Adrenal gland (tissue), 12 donors: Measurements from ENCODE around the gene DGLUCY. TPM values are rescaled to one million over a fixed set of nuclear protein-coding genes. Genes with fewer than 3 reads are reported as not detected.
"Not testable (repeated sequence)": the region's sequence is repeated elsewhere in the genome, so short reads cannot be mapped to it uniquely, and the experiment has no call there.

Experiments used
- DNase-seq, 7 donors: peaks; one replicate each; pipeline ENCODE4 v3.0.0-alpha.2; 2019 to 2020
- H3K27ac ChIP-seq, 5 donors: fragments of 200-600 bp; sonication (generic) in 4 of 5; 1 replicate in 3 of 5; 2 replicates in 2 of 5; pipeline versions ENCODE4 v1.5.1 to v1.8.0; 2016 to 2020; ENCODE audit warnings: mild to moderate bottlenecking in 1 of 5
- H3K27me3 ChIP-seq: fragments of 200-600 bp; 2 replicates; pipeline ENCODE4 v1.8.0; 2021
- H3K36me3 ChIP-seq, 2 donors: fragments of 200-600 bp; replicated peaks in 1 of 2; 1 replicate in 1 of 2; 2 replicates in 1 of 2; pipeline versions ENCODE4 v1.5.1 to v1.8.0; 2018 to 2022
- H3K4me1 ChIP-seq, 2 donors: fragments of 200-600 bp; replicated peaks in 1 of 2; 1 replicate in 1 of 2; 2 replicates in 1 of 2; pipeline versions ENCODE4 v1.5.1 to v1.8.0; 2018 to 2021
- H3K4me3 ChIP-seq, 4 donors: fragments of 200-600 bp; sonication (generic) in 3 of 4; one replicate each; pipeline ENCODE4 v1.5.1; 2016 to 2018
- H3K9me3 ChIP-seq, 3 donors: fragments of 200-600 bp; sonication (generic) in 1 of 3; replicated peaks in 1 of 3; 1 replicate in 2 of 3; 2 replicates in 1 of 3; pipeline versions ENCODE4 v1.5.1 to v1.8.0; 2016 to 2021
- CTCF ChIP-seq, 6 experiments: fragments of 450-650 bp in 4 of 6; fragments of 200-600 bp in 2 of 6; sonication (generic) in 1 of 6; IDR thresholded peaks; 1 replicate in 5 of 6; 2 replicates in 1 of 6; pipeline versions ENCODE4 v1.5.1 to v1.8.0; 2016 to 2021; ENCODE audit warnings: antibody characterized with exemption in 6 of 6, mild to moderate bottlenecking in 2 of 6, moderate library complexity in 1 of 6
- POLR2A ChIP-seq, 2 donors: fragments of 450-650 bp; IDR thresholded peaks; one replicate each; pipeline ENCODE4 v1.6.1; 2017; ENCODE audit warnings: antibody characterized with exemption in 2 of 2, mild to moderate bottlenecking in 2 of 2, moderate library complexity in 1 of 2
- WGBS, 4 donors: extraction: QIAGEN DNeasy Blood & Tissue Kit in 2 of 4; methylation state at CpG; one replicate each; pipeline versions ENCODE4 v1.1.5 to v1.1.7; 2013 to 2017; 5-methylcytosine and 5-hydroxymethylcytosine counted together
- intact Hi-C, 2 donors: fragments of 100-400 bp; cut with DNase I; formaldehyde crosslinking; loops; one replicate each; pipeline versions ENCODE4 v1.14.1 to v1.15.0; 2022 to 2023
- polyA plus RNA-seq, 3 donors: library from polyadenylated mRNA; stranded (reverse); fragments of 200-250 nt in 2 of 3; fragments of 350-450 nt in 1 of 3; fragmentation: Illumina TruSeq in 1 of 3; extraction: RNeasy Lipid Tissue Mini Kit (QIAGEN cat#74804) in 1 of 3; gene quantifications; one replicate each; pipeline ENCODE4 v1.2.3, GENCODE V29; 2013 to 2014
- total RNA-seq, 9 donors: library from RNA; depleted of rRNA in 4 of 9; stranded (reverse); fragments of >200 nt in 4 of 9; fragments of 120-200 nt in 1 of 9; fragmentation: NEBNext Ultra II Directional in 1 of 9; extraction: Animal tissue kit (Norgen Biotek cat#: 25700) in 1 of 9; gene quantifications; one replicate each; pipeline versions ENCODE4 v1.1.0 to v1.2.4, GENCODE V29; 2013 to 2023
- donor health status: healthy with polysubstance abuse.
- donor health status: Bipolar disorder and iron deficiency.
- donor health status: DM: yes; HTN: yes; CAD: no.
- donor health status: DM: no; HTN: no; CAD: no.
- donor health status: DM: no; HTN: no; CAD: no.
- donor health status: DM: yes; HTN: yes; CAD: no.

Gene DGLUCY
- total and polyA plus RNA-seq, 12 donors = 48.9 to 93.4 (median 70.9) TPM

DNA sequence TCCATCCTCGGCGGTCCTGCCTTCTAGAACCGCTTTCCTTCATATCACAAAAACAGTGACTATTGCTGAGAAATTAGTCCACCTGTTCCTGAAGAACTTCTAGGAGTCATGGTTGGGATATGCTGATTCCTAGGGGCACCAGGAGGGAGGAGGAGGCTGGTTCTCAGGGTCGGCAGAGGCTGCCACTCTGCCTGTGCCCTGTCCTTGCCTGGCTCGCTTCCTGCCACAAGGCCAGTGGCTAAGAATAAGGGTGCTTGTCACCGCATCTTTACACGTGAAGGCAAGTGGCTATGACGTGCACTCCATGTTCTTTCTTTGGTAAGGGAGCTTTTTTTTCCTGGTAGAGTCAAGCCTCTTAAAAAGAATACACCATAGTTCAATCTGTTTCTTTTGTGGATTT lies 18.7 kb upstream of the DGLUCY start:
- H3K27ac ChIP-seq = no peak overlapping the region
- no peak overlapping the region for H3K4me3 ChIP-seq
- no peak for TF ChIP-seq POLR2A (IDR thresholded peaks at IDR 0.05)
- no peak for TF ChIP-seq CTCF (IDR thresholded peaks at IDR 0.05)
- 66 to 82% (median 69%) methylated on average over 6 to 8 of the region's 8 CpGs for WGBS, 4 donors
- H3K4me1 ChIP-seq = no peaks in the 10 kb centered on the region
- no peaks in the 10 kb centered on the region for H3K27me3 ChIP-seq
- H3K9me3 ChIP-seq = no peaks in the 10 kb centered on the region
- DNase-seq = no peak
- no peaks in the 10 kb centered on the region for H3K36me3 ChIP-seq
- intact Hi-C loops = no loop called here

DNA sequence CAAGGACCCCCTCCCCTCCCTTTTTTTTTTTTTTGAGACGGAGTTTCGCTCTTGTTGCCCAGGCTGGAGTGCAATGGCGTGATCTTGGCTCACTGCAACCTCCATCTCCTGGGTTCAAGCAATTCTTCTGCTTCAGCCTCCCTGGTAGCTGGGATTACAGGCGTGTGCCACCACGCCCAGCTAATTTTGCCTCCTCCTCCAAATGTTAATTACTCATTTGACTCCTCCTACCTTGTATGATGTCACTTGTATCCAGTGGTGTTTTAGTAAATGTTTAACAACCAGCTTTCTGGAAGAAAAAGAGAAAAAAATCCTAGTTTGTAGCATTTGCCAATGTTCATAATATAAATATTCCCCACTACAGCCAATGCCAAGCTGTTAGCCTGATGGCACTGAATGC lies 16.2 kb upstream of the DGLUCY start:
- WGBS, 4 donors = 91 to 95% (median 92%) methylated on average over 5 of the region's 5 CpGs
- intact Hi-C loops = not testable (repeated sequence)

DNA sequence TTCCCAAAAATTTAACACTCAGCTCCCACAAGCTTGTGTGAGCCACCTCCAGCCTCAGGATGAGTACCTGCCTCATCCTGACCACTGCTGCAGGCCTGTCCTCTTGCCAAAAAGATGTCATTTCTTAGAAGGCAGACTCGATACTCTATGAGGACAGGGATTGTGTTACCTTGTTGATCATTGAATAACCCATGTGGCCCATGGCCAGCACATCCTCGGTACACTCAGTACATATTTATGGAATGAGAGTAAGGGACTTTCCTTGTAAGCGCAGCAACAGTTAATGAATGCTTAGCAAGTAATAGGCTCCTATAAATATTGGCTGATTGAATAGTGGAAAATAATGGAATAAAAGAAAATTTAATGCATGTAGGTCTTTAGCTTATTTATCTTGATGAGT lies 15.3 kb upstream of the DGLUCY start:
- H3K9me3 ChIP-seq = no peaks in the 10 kb centered on the region
- no peak for TF ChIP-seq POLR2A (IDR thresholded peaks at IDR 0.05)
- TF ChIP-seq CTCF (IDR thresholded peaks at IDR 0.05) = no peak
- no peaks in the 10 kb centered on the region for H3K36me3 ChIP-seq
- no peak overlapping the region for H3K4me3 ChIP-seq
- no peak overlapping the region for H3K27ac ChIP-seq
- intact Hi-C loops = no loop called here
- no peaks in the 10 kb centered on the region for H3K4me1 ChIP-seq
- 77 to 96% (median 88%) methylated on average over 3 of the region's 3 CpGs for WGBS, 4 donors
- no peak for DNase-seq
- no peaks in the 10 kb centered on the region for H3K27me3 ChIP-seq

More for the DNA sequence above, 16.2 kb upstream of the DGLUCY start:
- not testable (repeated sequence) for H3K4me1 ChIP-seq, DNase-seq, H3K27ac ChIP-seq, H3K4me3 ChIP-seq, H3K36me3 ChIP-seq, H3K9me3 ChIP-seq, H3K27me3 ChIP-seq

- Histone ChIP-seq H3K9me3 (no peaks in the 10 kb centered on the region), H3K36me3 (no peaks in the 10 kb centered on the region), H3K4me3 (no peak overlapping the region), H3K27me3 (no peaks in the 10 kb centered on the region), H3K4me1 (no peaks in the 10 kb centered on the region), H3K27ac (no peak overlapping the region)
- TF ChIP-seq POLR2A (IDR thresholded peaks at IDR 0.05) (no peak), CTCF (IDR thresholded peaks at IDR 0.05) (no peak)
- intact Hi-C loops = no loop called here
- DNase-seq = no peak
- WGBS, 4 donors = 78 to 84% (median 80%) methylated on average over 5 of the region's 5 CpGs
Measured at GRCh38 chr14:91100102-91100501, 13.8 kb upstream of the DGLUCY start.

- intact Hi-C loops = no loop called here
- WGBS, 4 donors = 66 to 77% (median 73%) methylated on average over 8 of the region's 8 CpGs
Measured at GRCh38 chr14:91103116-91103515, 10.8 kb upstream of the DGLUCY start.

More at GRCh38 chr14:91103116-91103515, 10.8 kb upstream of the DGLUCY start:
- Histone ChIP-seq H3K36me3 (no peaks in the 10 kb centered on the region), H3K27me3 (no peaks in the 10 kb centered on the region), H3K4me1 (no peaks in the 10 kb centered on the region), H3K9me3 (no peaks in the 10 kb centered on the region), H3K27ac (no peak overlapping the region), H3K4me3 (no peak overlapping the region)
- TF ChIP-seq POLR2A (IDR thresholded peaks at IDR 0.05) = no peak
- TF ChIP-seq CTCF (IDR thresholded peaks at IDR 0.05) = no peak
- DNase-seq = no peak
